Transverse colon (tissue), 4 donors: ENCODE results near the gene CEP162. TPM values are rescaled to one million over a fixed set of nuclear protein-coding genes. Genes with fewer than 3 reads are reported as not detected.

Experiments used
- DNase-seq: peaks from one replicate; pipeline ENCODE4 v3.0.0-alpha.2; 2019
- H3K27ac ChIP-seq, 4 donors: fragments of 200-600 bp; sonication (generic); 2 replicates each; pipeline ENCODE4 v1.5.1; 2016 to 2018; ENCODE audit warnings: inconsistent platforms in 4 of 4
- H3K27me3 ChIP-seq: fragments of 200-600 bp; sonication (generic); 2 replicates; pipeline ENCODE4 v1.5.1; 2017; ENCODE audit warnings: inconsistent platforms
- H3K36me3 ChIP-seq, 4 donors: fragments of 200-600 bp; sonication (generic); 2 replicates each; pipeline ENCODE4 v1.5.1; 2017 to 2019; ENCODE audit warnings: inconsistent platforms in 4 of 4
- H3K4me1 ChIP-seq, 4 donors: fragments of 200-600 bp; sonication (generic); 2 replicates each; pipeline ENCODE4 v1.5.1; 2017 to 2020; ENCODE audit warnings: inconsistent platforms in 4 of 4
- H3K4me3 ChIP-seq, 4 donors: fragments of 200-600 bp; sonication (generic); 1 replicate in 1 of 4; 2 replicates in 3 of 4; pipeline versions ENCODE4 v1.5.1 to v1.6.1; 2017 to 2019; ENCODE audit warnings: inconsistent platforms in 4 of 4
- H3K9me3 ChIP-seq, 2 donors: fragments of 200-600 bp; sonication (generic); 2 replicates each; pipeline ENCODE4 v1.5.1; 2017 to 2019; ENCODE audit warnings: inconsistent platforms in 2 of 2
- EP300 ChIP-seq: sonication (generic); formaldehyde crosslinking; IDR thresholded peaks from one replicate; pipeline ENCODE4 v1.6.1; 2017; ENCODE audit warnings: antibody characterized with exemption, low read depth
- POLR2A ChIP-seq: fragments of 450-650 bp; IDR thresholded peaks from one replicate; pipeline ENCODE4 v1.6.1; 2016; ENCODE audit warnings: antibody characterized with exemption, mild to moderate bottlenecking, moderate library complexity
- POLR2AphosphoS5 ChIP-seq, 3 donors: sonication (generic); formaldehyde crosslinking; IDR thresholded peaks; one replicate each; pipeline ENCODE4 v1.6.1; 2016; ENCODE audit warnings: antibody characterized with exemption in 3 of 3
- WGBS, 2 donors: methylation state at CpG; one replicate each; pipeline ENCODE4 v1.1.5; 2018; ENCODE audit warnings: low coverage in 1 of 2; 5-methylcytosine and 5-hydroxymethylcytosine counted together
- in situ Hi-C, 4 donors: fragments of 200-750 bp; cut with MboI; loops; one replicate each; pipeline versions ENCODE4 v1.15.0 to v1.15.1; 2017; ENCODE audit warnings: low sequenced_read_pairs in 3 of 4, low pct_ligation_motif_present in 1 of 4, low pct_unique_long_range_greater_than_20kb in 1 of 4
- intact Hi-C: fragments of 100-400 bp; cut with DNase I; formaldehyde crosslinking; loops from one replicate; pipeline ENCODE4 v1.15.1; 2023; ENCODE audit warnings: low total_unique reads
- total RNA-seq, 4 donors: library from RNA; depleted of rRNA; stranded (reverse); fragments of >200 nt; gene quantifications; one replicate each; pipeline ENCODE4 v1.1.0, GENCODE V29; 2016
- TF ChIP-seq, protein P1 (sequence below), 5 experiments: fragments of 200-600 bp in 3 of 5; fragments of 450-650 bp in 2 of 5; sonication (generic) in 3 of 5; IDR thresholded peaks; 1 replicate in 2 of 5; 2 replicates in 3 of 5; pipeline ENCODE4 v1.5.1; 2016 to 2017; ENCODE audit warnings: antibody characterized with exemption in 5 of 5, inconsistent platforms in 3 of 5, mild to moderate bottlenecking in 2 of 5, moderate library complexity in 1 of 5

Gene CEP162
- total RNA-seq, 4 donors from 2014 or later: 8.2 to 45.0 (median 9.7) TPM

DNA sequence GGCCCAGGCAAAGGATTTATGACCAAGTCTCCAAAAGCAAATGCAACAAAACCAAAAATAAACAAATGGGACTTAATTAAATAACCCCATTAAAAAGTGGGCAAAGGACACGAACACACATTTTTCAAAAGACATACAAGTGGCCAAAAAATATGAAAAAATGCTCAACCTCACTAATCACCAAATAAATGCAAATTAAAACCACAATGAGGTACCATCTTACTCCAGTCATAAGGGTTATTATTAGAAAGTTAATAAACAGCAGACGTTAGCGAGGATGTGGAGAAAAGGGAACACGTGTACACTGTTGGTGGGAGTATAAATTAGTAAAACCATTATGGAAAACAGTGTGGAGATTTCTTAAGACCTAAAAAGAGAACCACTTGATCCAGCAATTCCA, 71.1 kb downstream of the CEP162 start:
- H3K4me1 ChIP-seq: no peaks in the 10 kb centered on the region
- no peak for DNase-seq
- no peaks in the 10 kb centered on the region for H3K9me3 ChIP-seq
- TF ChIP-seq POLR2A (no peak), POLR2AphosphoS5 (IDR thresholded peaks at IDR 0.05) (no peak), EP300 (no peak)
- TF ChIP-seq, protein P1, sequence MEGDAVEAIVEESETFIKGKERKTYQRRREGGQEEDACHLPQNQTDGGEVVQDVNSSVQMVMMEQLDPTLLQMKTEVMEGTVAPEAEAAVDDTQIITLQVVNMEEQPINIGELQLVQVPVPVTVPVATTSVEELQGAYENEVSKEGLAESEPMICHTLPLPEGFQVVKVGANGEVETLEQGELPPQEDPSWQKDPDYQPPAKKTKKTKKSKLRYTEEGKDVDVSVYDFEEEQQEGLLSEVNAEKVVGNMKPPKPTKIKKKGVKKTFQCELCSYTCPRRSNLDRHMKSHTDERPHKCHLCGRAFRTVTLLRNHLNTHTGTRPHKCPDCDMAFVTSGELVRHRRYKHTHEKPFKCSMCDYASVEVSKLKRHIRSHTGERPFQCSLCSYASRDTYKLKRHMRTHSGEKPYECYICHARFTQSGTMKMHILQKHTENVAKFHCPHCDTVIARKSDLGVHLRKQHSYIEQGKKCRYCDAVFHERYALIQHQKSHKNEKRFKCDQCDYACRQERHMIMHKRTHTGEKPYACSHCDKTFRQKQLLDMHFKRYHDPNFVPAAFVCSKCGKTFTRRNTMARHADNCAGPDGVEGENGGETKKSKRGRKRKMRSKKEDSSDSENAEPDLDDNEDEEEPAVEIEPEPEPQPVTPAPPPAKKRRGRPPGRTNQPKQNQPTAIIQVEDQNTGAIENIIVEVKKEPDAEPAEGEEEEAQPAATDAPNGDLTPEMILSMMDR (IDR thresholded peaks at IDR 0.05): no peak
- H3K27ac ChIP-seq: no peak overlapping the region
- peaks cover 0 to 31% (median 13%) of the 10 kb centered on the region in 4 donors for H3K36me3 ChIP-seq
- 81 to 93% methylated on average over 2 to 4 of the region's 4 CpGs for WGBS, 2 donors
- no peak overlapping the region for H3K4me3 ChIP-seq
- in situ Hi-C loops: no loop called here
- intact Hi-C loops: no loop called here
- no peaks in the 10 kb centered on the region for H3K27me3 ChIP-seq

DNA sequence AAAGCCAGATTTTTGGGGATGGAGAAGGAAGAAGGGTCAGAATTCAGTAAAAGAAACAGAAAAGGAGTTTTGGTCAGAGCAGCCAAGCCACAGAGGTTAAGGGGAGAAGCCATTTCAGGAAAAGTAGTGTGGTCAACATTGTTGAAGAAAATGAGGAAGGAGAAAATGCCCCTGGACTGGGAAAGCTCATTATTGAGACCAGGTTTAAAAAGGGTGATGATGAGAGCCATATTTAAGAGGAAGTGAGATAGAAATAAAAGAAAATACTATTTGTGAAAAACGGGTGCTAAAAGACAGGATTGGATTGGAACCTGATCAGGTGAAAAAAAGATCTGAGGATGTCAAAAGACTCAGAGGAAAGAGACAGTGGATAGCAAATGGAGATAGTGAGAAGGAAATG, 75.8 kb downstream of the CEP162 start:
- intact Hi-C loops (loop anchor here (5.0 kb wide), 1 partner anchor 739 kb away; no protein-coding TSS in a partner anchor), in situ Hi-C loops (no loop called here)
- no peak overlapping the region for H3K27ac ChIP-seq
- H3K36me3 ChIP-seq: peaks cover 0 to 21% (median 10%) of the 10 kb centered on the region in 4 donors
- H3K27me3 ChIP-seq: no peaks in the 10 kb centered on the region
- WGBS, 2 donors: 76 to 91% methylated on average over 1 of the region's 1 CpG
- H3K9me3 ChIP-seq: no peaks in the 10 kb centered on the region
- TF ChIP-seq EP300 (no peak), POLR2A (no peak), POLR2AphosphoS5 (IDR thresholded peaks at IDR 0.05) (no peak)
- TF ChIP-seq, protein P1 (IDR thresholded peaks at IDR 0.05): no peak
- DNase-seq: no peak
- H3K4me3 ChIP-seq: no peak overlapping the region
- no peaks in the 10 kb centered on the region for H3K4me1 ChIP-seq

DNA sequence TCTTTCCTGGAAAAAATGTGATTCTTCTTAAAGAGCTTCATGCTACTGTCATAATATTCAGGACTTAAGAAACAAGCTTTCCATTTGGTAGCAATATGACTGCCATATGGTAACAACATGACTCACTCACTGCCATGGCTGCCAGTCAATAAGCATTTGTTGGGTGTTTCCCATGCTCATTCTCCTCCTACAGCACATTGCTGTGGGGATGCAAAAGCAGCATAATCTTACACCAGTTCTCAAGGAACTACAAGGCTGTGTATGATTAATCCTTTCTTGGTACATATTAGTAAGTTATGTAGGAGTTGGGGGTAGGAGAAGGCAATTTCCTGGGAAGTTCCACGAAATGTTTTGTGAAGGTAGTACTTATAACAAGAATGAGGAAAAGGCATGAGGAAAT, 76.7 kb downstream of the CEP162 start:
- in situ Hi-C loops: no loop called here
- Histone ChIP-seq H3K4me3 (no peak overlapping the region), H3K36me3 (peaks cover 0 to 23% (median 10%) of the 10 kb centered on the region in 4 donors), H3K27me3 (no peaks in the 10 kb centered on the region), H3K27ac (no peak overlapping the region), H3K4me1 (no peaks in the 10 kb centered on the region), H3K9me3 (no peaks in the 10 kb centered on the region)
- TF ChIP-seq, protein P1 (IDR thresholded peaks at IDR 0.05): no peak
- TF ChIP-seq POLR2AphosphoS5 (IDR thresholded peaks at IDR 0.05): no peak
- no peak for TF ChIP-seq POLR2A
- no peak for TF ChIP-seq EP300
- intact Hi-C loops: loop anchor here (5.0 kb wide), 1 partner anchor 738 kb away; no protein-coding TSS in a partner anchor
- DNase-seq: no peak
- WGBS, 2 donors: 89 to 92% methylated on average over 1 of the region's 1 CpG

DNA sequence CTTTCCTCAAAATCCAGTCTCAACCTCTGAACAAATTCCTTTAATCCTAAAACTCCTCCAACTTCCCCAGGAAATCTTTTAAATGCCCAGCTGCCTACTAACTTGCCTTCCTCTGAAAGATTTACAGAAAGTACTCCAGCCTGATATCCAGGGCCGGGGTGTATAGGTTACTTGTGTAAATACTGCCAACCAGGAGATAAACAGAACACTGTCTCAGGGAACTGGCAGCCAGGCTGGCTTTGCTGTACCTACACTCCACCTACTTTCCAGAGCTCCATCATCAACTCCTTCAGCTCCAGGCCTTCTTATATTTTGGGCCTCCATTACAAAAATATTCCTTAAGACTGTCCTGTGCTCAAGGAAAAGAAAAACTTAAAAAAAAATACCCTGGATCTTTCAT, 85.9 kb downstream of the CEP162 start:
- intact Hi-C loops: no loop called here
- in situ Hi-C loops: no loop called here
- H3K27ac ChIP-seq: no peak overlapping the region
- peaks cover 0 to 7% (median 2%) of the 10 kb centered on the region in 4 donors for H3K36me3 ChIP-seq
- no peak for TF ChIP-seq POLR2AphosphoS5 (IDR thresholded peaks at IDR 0.05)
- TF ChIP-seq, protein P1 (IDR thresholded peaks at IDR 0.05): no peak
- WGBS, 2 donors: 38 to 42% methylated on average over 1 of the region's 1 CpG
- H3K4me1 ChIP-seq: no peaks in the 10 kb centered on the region
- no peaks in the 10 kb centered on the region for H3K9me3 ChIP-seq
- no peaks in the 10 kb centered on the region for H3K27me3 ChIP-seq
- H3K4me3 ChIP-seq: no peak overlapping the region
- DNase-seq: no peak
